Measurements from ENCODE around the gene GPR84.

DNA sequence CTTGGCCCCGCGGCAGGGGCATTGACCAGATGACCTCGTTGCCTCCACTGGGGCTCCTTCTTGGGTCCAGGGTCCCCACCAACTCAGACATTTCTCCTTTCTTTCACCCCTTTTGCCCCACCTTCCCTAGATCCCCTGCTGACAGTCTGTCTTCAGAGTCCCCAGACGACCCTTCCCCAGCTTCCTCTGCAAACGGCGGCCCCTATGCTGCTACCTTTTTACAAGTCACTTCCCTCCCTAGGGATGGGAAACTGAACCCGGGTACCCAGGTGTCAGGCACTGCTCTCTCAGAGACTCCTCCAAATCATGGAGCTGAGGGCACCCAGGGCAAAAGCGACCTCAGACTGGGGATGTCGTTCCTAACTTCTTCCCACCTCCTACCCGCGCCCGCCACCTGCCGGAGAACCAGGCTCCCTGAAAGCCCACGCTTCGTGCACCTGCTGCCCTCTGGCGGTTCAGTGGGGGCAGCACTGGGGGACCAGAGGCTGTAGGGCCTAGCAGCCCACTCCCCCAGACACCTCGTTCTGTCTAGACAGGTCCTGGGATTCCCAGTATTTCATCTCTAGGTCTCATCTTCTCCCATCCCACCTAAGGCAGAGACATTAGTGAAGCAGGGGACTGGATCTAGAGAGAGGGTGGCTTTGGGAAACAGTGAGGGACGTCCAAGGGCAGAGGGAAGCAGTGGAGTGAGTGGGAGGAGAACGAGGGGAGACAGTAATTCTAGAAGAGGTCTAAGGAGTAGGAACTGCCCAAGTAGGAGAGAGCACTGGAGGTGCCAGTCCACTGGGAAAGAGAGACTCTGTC lies 15.3 kb upstream of the GPR84 start:
- TF ChIP-seq GATA2 (IDR thresholded peaks at IDR 0.05; ENCODE audit: low read depth, low read length): no peak
- no peak for TF ChIP-seq GATA3 (IDR thresholded peaks at IDR 0.05; ENCODE audit: low read depth, low read length)

All from SH-SY5Y (cell line).